GM13977 (cell line): ENCODE measurements around the gene GTF3C4.

Source experiments
- DNase-seq: peaks from one replicate; pipeline ENCODE4 v3.0.0; 2012; ENCODE audit warnings: low spot score
- CTCF ChIP-seq: IDR thresholded peaks from 2 replicates; pipeline ENCODE4 v1.5.1; 2012; ENCODE audit warnings: mild to moderate bottlenecking, control low read depth; ENCODE audit not compliant: insufficient read depth; ENCODE audit errors: extremely low read depth, missing control alignments
- in situ Hi-C: fragments of 300-500 bp; cut with MboI; formaldehyde crosslinking; loops from one replicate; pipeline ENCODE4 v1.12.0; 2022; ENCODE audit warnings: low sequenced_read_pairs, low pct_unique_long_range_greater_than_20kb, mixed read lengths, inconsistent platforms; ENCODE audit not compliant: unreplicated experiment

Gene GTF3C4

GRCh38 chr9:132698989-132699388 lies 28.7 kb downstream of the GTF3C4 start:
- in situ Hi-C loops: no loop called here
- DNase-seq: no peak
- no peak for TF ChIP-seq CTCF

GRCh38 chr9:132699956-132700355 lies 29.7 kb downstream of the GTF3C4 start:
- in situ Hi-C loops: no loop called here
- no peak for DNase-seq

GRCh38 chr9:132702254-132702653 lies 32.0 kb downstream of the GTF3C4 start:
- in situ Hi-C loops: no loop called here
- no peak for TF ChIP-seq CTCF
- DNase-seq: no peak

More at GRCh38 chr9:132699956-132700355, 29.7 kb downstream of the GTF3C4 start:
- no peak for TF ChIP-seq CTCF

- DNase-seq: no peak
- TF ChIP-seq CTCF: no peak
- in situ Hi-C loops: no loop called here
Observed at GRCh38 chr9:132703336-132703735, 33.1 kb downstream of the GTF3C4 start.

- no peak for TF ChIP-seq CTCF
- in situ Hi-C loops: no loop called here
- DNase-seq: no peak
Observed at GRCh38 chr9:132708239-132708638, 38.0 kb downstream of the GTF3C4 start.

GRCh38 chr9:132708769-132709430 lies 38.6 kb downstream of the GTF3C4 start:
- in situ Hi-C loops: no loop called here
- no peak for DNase-seq
- TF ChIP-seq CTCF: no peak
